GM23338 (cell line): ENCODE results near the gene SDHD. TPM values are rescaled to one million over a fixed set of nuclear protein-coding genes. Genes with fewer than 3 reads are reported as not detected.

ENCODE experiments used
- CTCF ChIP-seq, 2 experiments: fragments of 200-600 bp in 1 of 2; sonication (generic) in 1 of 2; conservative IDR thresholded peaks; 2 replicates each; pipeline versions ENCODE4 v1.5.1 to v1.6.1; 2016 to 2017; ENCODE audit warnings: antibody characterized with exemption in 2 of 2, low read depth in 2 of 2, mild to moderate bottlenecking in 2 of 2, moderate library complexity in 1 of 2
- NANOG ChIP-seq: IDR thresholded peaks from 2 replicates; pipeline ENCODE4 v1.6.1; 2016; ENCODE audit warnings: antibody characterized with exemption, borderline replicate concordance
- REST ChIP-seq: IDR thresholded peaks from one replicate; pipeline ENCODE4 v1.6.1; 2018; ENCODE audit warnings: antibody characterized with exemption; ENCODE audit not compliant: unreplicated experiment
- ZNF462 ChIP-seq: fragments of 250-450 bp; sonication (Bioruptor Pico); IDR thresholded peaks from 2 replicates; pipeline ENCODE4 v1.5.0; 2020; ENCODE audit warnings: mild to moderate bottlenecking, moderate library complexity
- polyA plus RNA-seq: library from polyadenylated mRNA; unstranded; fragments of >200 nt; fragmentation: Nextera tagmentation; extraction: Ambion mirVana; gene quantifications from 2 replicates; pipeline ENCODE4 v1.2.1, GENCODE V29; 2016
- total RNA-seq: library from RNA; depleted of rRNA; stranded (reverse); fragments of >200 nt; shearing (Covaris generic); gene quantifications from 2 replicates; pipeline ENCODE4 v1.2.3, GENCODE V29; 2014

Gene SDHD
- total and polyA plus RNA-seq, 2 experiments from 2014 or later, result 157 to 163 TPM

- TF ChIP-seq ZNF462 (CRISPR knock-in tag) (no peak), NANOG (no peak), REST (no peak), CTCF (conservative IDR thresholded peaks at IDR 0.05; ENCODE audit: low read depth in 2 of 2) (no peak)
These were observed 3.9 kb upstream of the SDHD start (continued) for GRCh38 chr11:112082729-112083128.
